Activated CD8-positive, alpha-beta memory T cell treated with anti-CD3 and anti-CD28 coated beads for 4 hours (primary cell): ENCODE data around the gene CTNNA2.
"Not testable (repeated sequence)": the region's sequence is repeated elsewhere in the genome, so short reads cannot be mapped to it uniquely, and the experiment has no call there.

Experiments used
- DNase-seq, 2 donors: peaks; one replicate each; pipeline ENCODE4 v3.0.0-alpha.2; 2020; ENCODE audit warnings: low read depth in 2 of 2

Gene CTNNA2

GRCh38 chr2:80028584-80028983, 515.7 kb downstream of the CTNNA2 start:
- DNase-seq: no peak

GRCh38 chr2:80030135-80030534, 517.3 kb downstream of the CTNNA2 start:
- DNase-seq: no peak

DNA sequence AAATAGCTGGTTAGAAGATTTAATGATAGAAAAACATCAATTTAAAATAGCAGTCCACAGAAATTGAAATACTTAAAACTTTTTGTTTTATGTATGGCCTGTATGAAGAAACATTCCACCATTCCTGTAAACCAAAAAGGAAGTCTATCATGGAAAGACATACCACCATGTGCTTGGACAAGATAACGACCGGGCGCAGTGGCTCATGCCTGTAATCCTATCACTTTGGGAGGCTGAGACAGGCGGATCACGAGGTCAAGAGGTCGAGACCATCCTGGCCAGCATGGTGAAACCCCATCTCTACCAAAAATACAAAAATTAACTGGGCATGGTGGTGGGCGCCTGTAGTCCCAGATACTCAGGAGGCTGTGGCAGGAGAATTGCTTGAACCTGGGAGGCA, 519.8 kb downstream of the CTNNA2 start:
- not testable (repeated sequence) for DNase-seq

GRCh38 chr2:80035749-80036285, 523.0 kb downstream of the CTNNA2 start:
- DNase-seq: no peak

- DNase-seq: no peak
These were observed 524.5 kb downstream of the CTNNA2 start for GRCh38 chr2:80037310-80037709.

DNA sequence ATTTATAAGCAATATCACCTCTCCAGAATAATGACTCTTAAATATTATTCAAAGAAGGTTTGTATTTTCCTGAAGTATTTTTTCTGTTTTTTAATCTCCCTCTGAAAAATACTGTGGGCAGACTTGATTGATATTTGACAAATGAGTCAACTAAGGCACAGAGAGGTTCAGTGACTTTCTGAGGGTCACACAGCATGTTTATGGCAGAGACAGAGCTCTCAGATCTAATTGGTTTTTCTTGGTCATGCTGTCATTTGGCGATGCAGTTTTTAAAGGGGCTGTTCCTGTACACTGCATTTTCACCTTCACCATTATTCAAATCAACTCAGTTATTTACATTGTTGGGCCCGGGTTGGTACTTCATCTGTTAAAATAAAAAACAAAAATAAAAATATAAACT, 527.4 kb downstream of the CTNNA2 start:
- no peak for DNase-seq

GRCh38 chr2:80042635-80043034, 529.8 kb downstream of the CTNNA2 start:
- DNase-seq: no peak

DNA sequence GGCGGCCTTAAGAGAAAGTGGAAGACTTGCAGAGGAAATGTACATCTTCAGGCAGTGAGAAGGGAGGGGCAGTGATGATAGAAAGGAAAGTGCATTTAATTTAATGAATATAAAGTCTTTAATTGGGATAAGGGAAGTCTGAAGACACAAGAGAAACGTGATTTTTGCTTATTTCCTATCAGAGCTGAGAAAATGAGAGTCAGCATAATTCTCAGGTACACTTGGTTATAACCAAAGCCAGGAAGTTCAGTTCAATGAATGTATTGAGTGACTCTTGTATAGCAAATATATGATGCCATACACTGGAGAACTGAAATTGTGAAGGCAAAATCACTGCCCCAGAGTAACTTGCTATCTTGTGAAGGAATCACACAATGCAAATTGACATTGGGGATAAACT, 535.4 kb downstream of the CTNNA2 start:
- no peak for DNase-seq

- DNase-seq: no peak
These were observed 537.4 kb downstream of the CTNNA2 start for GRCh38 chr2:80050246-80050645.

GRCh38 chr2:80053522-80054345, 540.9 kb downstream of the CTNNA2 start:
- no peak for DNase-seq

DNA sequence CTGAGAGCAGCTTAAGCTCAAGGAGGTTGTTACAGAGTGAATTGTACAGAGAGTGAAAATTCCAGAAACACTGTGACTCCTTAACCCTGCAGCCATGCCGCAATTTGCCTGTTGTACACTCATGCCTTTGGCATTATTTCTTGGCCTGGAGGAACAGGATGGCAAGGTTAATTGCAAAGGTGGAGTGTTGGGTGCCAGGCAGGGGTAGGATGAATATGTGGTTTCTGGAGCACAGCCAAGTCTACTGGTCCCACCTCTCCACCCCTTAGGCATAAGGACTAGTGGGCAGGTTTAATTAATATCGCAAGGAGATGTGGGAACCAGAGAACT, 541.5 kb downstream of the CTNNA2 start:
- no peak for DNase-seq

DNA sequence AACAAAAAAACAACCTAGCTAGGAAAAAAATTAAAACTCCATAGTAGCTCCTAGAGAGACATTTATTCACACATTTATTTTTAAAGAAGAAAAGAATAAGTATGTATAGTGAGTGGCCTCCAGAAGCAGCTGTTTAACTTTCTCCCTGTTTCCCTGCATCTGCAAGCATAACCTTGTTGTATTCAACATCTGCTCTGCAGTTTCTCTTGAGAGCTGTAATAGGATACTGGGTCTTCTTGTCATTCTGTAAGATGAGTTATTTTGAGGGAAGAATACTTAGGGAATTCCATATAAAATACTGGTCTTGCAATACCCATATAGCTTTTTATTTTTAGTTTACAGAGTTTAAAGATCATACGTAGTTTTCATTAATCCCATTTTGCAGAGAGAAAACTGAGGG, 545.1 kb downstream of the CTNNA2 start:
- DNase-seq: no peak

DNA sequence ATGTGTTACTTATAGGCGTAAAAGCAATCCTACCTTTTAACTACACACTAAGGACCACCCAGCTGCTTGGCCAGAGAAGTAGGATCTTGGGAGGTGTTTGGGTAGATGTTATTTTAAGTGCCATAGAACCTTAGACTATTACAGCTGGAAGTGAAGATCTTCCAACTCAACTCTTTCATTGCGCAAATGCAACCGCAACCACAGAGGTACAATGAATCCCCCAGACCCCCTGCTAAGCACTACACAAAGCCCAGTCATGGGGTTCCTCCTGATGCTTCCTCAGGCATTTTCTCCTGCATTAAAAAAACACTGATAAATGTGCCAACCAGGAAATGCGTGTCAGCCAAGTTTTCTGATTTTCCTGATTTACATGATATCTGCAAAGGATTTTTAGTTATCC, 545.7 kb downstream of the CTNNA2 start:
- no peak for DNase-seq

- DNase-seq: no peak
These were observed 546.6 kb downstream of the CTNNA2 start for GRCh38 chr2:80059447-80059846.

DNA sequence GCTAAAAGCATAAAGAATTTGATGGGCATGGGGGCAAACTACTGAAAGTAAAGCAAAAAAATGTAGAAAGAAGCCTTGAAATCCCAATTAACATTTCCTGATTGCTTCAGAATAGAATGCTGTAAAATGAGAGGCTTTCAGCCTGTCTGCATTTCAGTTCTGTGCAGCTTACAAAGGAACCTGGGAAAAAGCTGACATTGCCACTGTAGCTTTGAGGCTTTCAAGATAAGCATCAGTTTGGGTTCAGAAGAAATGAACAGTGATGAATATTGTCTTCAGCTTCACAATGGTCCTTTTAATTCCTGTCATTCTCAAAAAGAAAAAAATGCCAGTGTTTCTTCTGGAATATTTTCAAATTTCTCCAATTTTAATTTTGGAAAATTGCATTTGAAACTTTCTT, 549.0 kb downstream of the CTNNA2 start:
- no peak for DNase-seq

GRCh38 chr2:80062298-80062697, 549.4 kb downstream of the CTNNA2 start:
- DNase-seq: no peak

DNA sequence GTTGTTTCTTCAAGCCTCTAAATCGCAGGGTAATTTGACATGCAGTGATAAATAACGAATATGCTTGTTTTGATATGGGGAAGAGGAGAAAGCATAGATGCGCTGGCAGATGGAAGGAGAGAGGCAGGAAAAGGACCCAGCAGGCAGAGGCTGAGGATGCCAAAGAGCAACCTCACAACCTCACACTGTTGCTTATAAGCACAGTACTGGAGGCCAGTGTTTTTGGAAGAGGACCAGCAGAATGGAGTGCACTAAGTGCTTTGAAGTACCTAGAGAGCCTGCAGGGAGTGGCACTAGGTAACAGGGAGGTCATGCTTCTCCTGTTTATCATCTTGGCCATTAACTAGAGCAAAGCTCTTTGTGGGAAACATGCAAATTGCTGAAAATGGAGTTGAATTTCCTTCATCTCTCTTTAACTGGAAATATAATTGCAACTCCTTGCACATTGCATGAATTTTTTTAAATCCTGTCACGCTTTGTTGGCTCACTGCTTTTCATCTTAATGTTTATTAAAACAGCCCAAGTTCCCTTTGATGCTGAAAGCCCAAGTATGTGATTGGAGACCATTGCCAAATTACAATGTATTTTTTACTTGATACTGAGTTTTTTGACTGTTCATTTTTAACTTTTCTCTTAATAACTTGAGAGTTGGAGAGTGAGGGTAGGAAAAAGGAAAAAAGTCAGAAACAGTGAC, 555.3 kb downstream of the CTNNA2 start:
- no peak for DNase-seq

DNA sequence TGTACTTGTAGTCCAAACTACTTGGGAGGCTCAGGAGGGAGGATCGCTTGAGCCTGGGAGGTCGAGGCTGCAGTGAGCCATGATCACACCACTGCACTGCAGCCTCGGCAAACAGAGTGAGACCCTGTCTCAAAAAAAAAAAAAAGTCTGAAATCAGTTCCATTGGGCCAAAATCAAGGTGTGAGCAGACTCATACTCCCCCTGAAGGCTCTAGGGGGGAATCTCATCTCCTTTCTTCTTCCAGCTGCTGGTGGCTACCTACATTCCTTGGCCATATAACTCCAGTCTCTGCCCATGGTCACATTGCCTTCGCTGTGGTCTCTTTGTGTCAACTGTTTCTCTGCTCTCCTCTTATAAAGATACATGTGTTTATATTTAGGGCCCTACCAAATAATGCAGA, 557.7 kb downstream of the CTNNA2 start:
- no peak for DNase-seq

- DNase-seq: no peak
These were observed 559.1 kb downstream of the CTNNA2 start for GRCh38 chr2:80071941-80072340.

DNA sequence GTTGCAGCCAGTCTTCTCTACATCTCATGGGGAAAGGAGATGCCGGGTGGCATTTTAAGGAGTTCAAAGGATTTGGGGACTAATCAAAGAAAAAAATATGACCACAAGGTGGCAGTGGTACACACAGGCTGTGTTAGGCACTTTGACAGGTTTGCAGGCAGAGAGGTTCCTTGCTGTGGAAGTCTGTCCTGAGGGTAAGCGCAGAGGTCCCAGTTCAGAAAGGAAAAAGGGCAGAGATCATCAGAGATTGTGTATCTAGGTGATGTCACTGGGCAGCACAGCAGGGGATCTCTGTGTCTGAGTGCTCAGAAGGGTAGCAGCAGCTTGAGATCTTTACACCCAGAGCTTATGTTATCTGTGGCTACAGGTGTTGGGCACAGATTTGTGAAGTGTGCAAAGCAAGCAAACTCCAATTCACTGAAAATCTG, 560.3 kb downstream of the CTNNA2 start:
- DNase-seq: no peak

DNA sequence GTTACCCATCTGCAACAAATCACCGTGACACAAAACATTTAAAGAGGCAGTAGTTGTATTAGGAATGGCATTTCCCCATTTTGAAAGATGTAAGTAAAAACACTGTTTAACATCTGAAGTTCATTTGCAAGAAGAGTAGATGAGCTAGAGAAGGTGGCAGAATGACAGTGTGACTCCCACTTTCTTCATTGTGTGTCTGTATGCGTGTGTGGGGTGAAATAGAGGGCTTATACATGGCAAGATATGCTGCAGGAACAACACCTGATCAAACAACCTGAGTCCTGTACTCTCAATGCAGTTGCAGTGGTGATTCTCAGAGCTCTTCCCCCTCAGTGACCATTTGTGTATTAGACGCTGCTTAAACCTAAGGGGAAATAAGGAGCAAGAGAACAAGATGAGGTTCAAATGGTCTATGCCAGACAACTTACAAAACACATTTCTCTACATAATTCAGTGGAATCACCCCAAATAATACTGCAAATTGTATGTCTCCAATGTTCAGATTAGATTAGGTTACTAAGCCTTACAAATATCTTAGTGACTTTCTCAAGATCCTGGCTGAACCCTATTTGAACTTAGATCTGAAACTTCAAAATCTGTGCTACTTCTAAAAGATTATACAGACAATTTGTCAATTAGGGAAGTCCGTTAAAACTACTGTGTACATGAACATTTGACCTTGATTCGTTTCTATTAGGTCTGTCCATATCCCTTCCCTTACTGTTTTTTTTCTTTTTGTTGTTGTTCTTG, 561.6 kb downstream of the CTNNA2 start:
- no peak for DNase-seq

GRCh38 chr2:80075719-80076118, 562.9 kb downstream of the CTNNA2 start:
- DNase-seq: no peak
